Measurements from ENCODE around the gene B4GALNT4.

- no peak for TF ChIP-seq POLR2A (IDR thresholded peaks at IDR 0.05; ENCODE audit: low read depth, low read length)
- no peak for TF ChIP-seq RCOR1 (IDR thresholded peaks at IDR 0.05; ENCODE audit: insufficient replicate concordance, low read length)
Observed at GRCh38 chr11:373716-374551, 4.6 kb downstream of the B4GALNT4 start.
